Nephron progenitor cell (in vitro differentiated cells): Measurements from ENCODE around the gene ADAM12.

ENCODE experiments used
- DNase-seq: peaks from one replicate; pipeline ENCODE4 v3.0.0; 2021
- H3K27ac Mint-ChIP-seq: 2 replicates; pipeline ENCODE4 v1.8.0; 2021; ENCODE audit warnings: mild to moderate bottlenecking, moderate library complexity, mixed read lengths
- H3K27me3 Mint-ChIP-seq: 2 replicates; pipeline ENCODE4 v1.8.0; 2021; ENCODE audit warnings: mild to moderate bottlenecking, low read depth, mixed read lengths; ENCODE audit not compliant: poor library complexity
- H3K36me3 Mint-ChIP-seq: 2 replicates; pipeline ENCODE4 v1.8.0; 2021; ENCODE audit warnings: low read depth, mixed read lengths
- H3K4me1 Mint-ChIP-seq: 2 replicates; pipeline ENCODE4 v1.8.0; 2021; ENCODE audit warnings: mixed read lengths
- H3K4me3 Mint-ChIP-seq: 2 replicates; pipeline ENCODE4 v1.8.0; 2021; ENCODE audit warnings: mild to moderate bottlenecking, moderate library complexity, mixed read lengths
- H3K9me3 Mint-ChIP-seq: 2 replicates; pipeline ENCODE4 v1.8.0; 2021; ENCODE audit warnings: mild to moderate bottlenecking, moderate library complexity, mixed read lengths
- TF ChIP-seq, protein P1 (sequence below): fragments of 200-600 bp; sonication (generic); IDR thresholded peaks from 2 replicates; pipeline ENCODE4 v1.5.0; 2021; ENCODE audit warnings: antibody characterized with exemption

Gene ADAM12

GRCh38 chr10:126072622-126073021 is 315.7 kb downstream of the ADAM12 start:
- H3K9me3 Mint-ChIP-seq: peaks cover 21% of the 10 kb centered on the region
- DNase-seq: no peak
- H3K27me3 Mint-ChIP-seq: peaks cover 13% of the 10 kb centered on the region
- no peak overlapping the region for H3K4me3 Mint-ChIP-seq
- H3K36me3 Mint-ChIP-seq: no peaks in the 10 kb centered on the region
- TF ChIP-seq, protein P1, sequence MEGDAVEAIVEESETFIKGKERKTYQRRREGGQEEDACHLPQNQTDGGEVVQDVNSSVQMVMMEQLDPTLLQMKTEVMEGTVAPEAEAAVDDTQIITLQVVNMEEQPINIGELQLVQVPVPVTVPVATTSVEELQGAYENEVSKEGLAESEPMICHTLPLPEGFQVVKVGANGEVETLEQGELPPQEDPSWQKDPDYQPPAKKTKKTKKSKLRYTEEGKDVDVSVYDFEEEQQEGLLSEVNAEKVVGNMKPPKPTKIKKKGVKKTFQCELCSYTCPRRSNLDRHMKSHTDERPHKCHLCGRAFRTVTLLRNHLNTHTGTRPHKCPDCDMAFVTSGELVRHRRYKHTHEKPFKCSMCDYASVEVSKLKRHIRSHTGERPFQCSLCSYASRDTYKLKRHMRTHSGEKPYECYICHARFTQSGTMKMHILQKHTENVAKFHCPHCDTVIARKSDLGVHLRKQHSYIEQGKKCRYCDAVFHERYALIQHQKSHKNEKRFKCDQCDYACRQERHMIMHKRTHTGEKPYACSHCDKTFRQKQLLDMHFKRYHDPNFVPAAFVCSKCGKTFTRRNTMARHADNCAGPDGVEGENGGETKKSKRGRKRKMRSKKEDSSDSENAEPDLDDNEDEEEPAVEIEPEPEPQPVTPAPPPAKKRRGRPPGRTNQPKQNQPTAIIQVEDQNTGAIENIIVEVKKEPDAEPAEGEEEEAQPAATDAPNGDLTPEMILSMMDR: no peak
- H3K4me1 Mint-ChIP-seq: peaks cover 28% of the 10 kb centered on the region
- H3K27ac Mint-ChIP-seq: no peak overlapping the region

DNA sequence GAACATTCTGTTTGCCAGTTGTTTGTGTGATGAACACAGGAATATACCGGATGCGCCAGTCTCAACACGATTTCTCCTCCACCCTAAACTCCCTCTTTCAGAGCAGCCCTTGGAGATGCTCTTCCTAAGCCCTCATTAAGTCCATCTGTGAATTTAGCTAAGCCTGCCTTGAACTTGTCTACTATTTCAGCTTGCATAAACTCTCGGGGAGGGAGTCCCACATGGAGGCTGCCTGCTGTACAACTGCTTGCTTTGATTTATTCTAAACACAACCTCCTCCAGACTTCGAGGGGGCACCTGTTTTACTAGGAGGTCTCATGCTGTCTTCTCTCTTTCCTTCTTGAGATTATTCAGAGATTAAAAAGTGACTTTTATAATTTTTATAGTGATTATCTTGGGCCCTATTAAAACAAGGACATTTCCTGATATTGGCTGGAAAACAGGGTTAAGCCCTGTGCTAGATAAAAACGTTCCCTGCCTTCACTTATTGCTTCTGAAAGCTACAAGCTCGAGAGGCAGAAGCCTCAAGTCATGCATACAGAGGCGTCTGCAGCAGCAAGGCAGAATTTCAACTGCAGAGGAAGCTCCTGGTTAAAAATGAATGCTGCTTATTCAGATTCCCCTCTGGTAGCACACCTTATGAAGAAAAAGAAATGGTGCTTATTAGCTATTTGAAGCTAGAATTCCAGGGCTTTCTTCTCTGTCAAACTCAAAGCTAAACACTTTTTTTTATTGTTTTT is 317.6 kb downstream of the ADAM12 start:
- peaks cover 4% of the 10 kb centered on the region for H3K9me3 Mint-ChIP-seq
- H3K4me1 Mint-ChIP-seq: peaks cover 45% of the 10 kb centered on the region
- no peaks in the 10 kb centered on the region for H3K36me3 Mint-ChIP-seq
- no peak overlapping the region for H3K4me3 Mint-ChIP-seq
- TF ChIP-seq, protein P1: no peak
- H3K27ac Mint-ChIP-seq: peak overlapping the region; percentile 21
- peaks cover 16% of the 10 kb centered on the region for H3K27me3 Mint-ChIP-seq
- DNase-seq: no peak

- DNase-seq: no peak
- peaks cover 15% of the 10 kb centered on the region for H3K27me3 Mint-ChIP-seq
Observed at GRCh38 chr10:126068322-126068721, 320.0 kb downstream of the ADAM12 start.

DNA sequence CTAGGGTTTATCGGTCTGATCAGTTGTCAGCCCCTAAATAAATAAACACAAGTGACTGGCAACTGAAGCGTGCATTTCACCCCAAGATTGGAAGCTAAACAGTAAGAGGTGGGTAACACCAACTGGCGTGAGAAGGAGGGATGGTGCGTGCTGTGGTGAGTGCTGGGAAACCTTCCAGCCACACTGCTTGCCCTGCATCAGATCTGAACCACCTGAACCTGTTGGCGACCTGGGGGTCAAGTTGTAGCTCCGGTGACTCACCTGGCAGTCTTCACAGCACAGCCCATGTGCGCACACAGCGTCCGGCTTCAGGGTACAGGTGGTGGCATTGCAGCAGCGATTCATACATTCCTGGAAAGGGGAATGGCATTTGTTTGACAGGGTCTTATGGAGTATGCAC is 321.8 kb downstream of the ADAM12 start:
- TF ChIP-seq, protein P1: no peak
- H3K9me3 Mint-ChIP-seq: peaks cover 5% of the 10 kb centered on the region
- peaks cover 11% of the 10 kb centered on the region for H3K27me3 Mint-ChIP-seq
- H3K4me1 Mint-ChIP-seq: peaks cover 68% of the 10 kb centered on the region
- no peak for DNase-seq
- H3K36me3 Mint-ChIP-seq: no peaks in the 10 kb centered on the region
- no peak overlapping the region for H3K27ac Mint-ChIP-seq
- no peak overlapping the region for H3K4me3 Mint-ChIP-seq

More at GRCh38 chr10:126068322-126068721, 320.0 kb downstream of the ADAM12 start:
- Mint-ChIP-seq H3K36me3 (no peaks in the 10 kb centered on the region), H3K9me3 (no peaks in the 10 kb centered on the region), H3K27ac (no peak overlapping the region), H3K4me3 (no peak overlapping the region), H3K4me1 (peaks cover 59% of the 10 kb centered on the region)
- TF ChIP-seq, protein P1: no peak

GRCh38 chr10:126065751-126066377 is 322.4 kb downstream of the ADAM12 start:
- no peak for DNase-seq
- peaks cover 68% of the 10 kb centered on the region for H3K4me1 Mint-ChIP-seq
- H3K4me3 Mint-ChIP-seq: no peak overlapping the region
- TF ChIP-seq, protein P1: no peak
- peaks cover 11% of the 10 kb centered on the region for H3K27me3 Mint-ChIP-seq
- peaks cover 8% of the 10 kb centered on the region for H3K9me3 Mint-ChIP-seq
- no peaks in the 10 kb centered on the region for H3K36me3 Mint-ChIP-seq
- no peak overlapping the region for H3K27ac Mint-ChIP-seq
